Measurements from ENCODE around the gene SDF2L1.
"Not testable (repeated sequence)": the region's sequence is repeated elsewhere in the genome, so short reads cannot be mapped to it uniquely, and the experiment has no call there.

Gene SDF2L1

GRCh38 chr22:21665047-21665851 is 23.1 kb downstream of the SDF2L1 start:
- DNase-seq: no peak

GRCh38 chr22:21666786-21667185 is 24.7 kb downstream of the SDF2L1 start:
- no peak for DNase-seq

DNA sequence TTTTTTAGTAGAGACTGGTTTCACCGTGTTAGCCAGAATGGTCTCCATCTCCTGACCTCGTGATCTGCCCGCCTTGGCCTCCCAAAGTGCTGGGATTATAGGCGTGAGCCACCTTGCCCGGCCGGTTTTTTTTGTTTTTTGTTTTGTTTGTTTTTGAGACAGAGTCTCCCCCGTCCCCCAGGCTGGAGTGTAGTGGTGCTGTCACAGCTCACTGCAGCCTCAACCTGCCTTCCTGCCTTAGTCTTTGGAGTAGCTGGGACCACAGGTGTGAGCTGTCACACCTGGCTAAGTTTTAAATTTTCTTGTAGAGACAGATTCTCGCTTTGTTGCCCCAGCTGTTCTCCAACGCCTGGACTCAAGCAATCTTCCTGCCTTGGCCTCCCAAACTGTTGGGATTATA is 26.9 kb downstream of the SDF2L1 start:
- DNase-seq: no peak

DNA sequence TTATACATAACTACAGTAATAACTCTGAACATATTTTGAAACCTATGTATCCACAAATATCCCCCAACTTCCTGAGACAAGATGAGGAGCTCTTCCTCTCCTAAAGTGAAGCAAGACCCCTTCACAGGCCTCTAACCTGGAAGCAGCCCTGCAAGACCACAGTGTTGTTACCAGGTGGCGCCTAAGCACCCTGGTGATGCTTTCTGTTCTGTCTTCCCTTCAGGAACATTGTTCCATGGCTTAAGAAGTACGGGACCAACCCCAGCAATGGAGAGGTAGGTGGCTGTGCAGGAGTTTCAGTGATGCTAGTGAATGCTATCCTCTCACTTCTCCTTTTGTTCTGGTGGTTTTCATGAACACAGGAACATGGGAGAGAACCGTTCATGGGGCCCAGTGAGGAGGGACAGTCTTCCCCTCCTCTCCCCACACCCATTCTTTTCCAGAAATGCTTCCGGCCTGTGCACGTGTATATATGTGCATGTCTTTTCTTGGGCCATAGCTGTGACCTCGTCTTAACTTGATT is 30.1 kb downstream of the SDF2L1 start:
- DNase-seq: no peak

DNA sequence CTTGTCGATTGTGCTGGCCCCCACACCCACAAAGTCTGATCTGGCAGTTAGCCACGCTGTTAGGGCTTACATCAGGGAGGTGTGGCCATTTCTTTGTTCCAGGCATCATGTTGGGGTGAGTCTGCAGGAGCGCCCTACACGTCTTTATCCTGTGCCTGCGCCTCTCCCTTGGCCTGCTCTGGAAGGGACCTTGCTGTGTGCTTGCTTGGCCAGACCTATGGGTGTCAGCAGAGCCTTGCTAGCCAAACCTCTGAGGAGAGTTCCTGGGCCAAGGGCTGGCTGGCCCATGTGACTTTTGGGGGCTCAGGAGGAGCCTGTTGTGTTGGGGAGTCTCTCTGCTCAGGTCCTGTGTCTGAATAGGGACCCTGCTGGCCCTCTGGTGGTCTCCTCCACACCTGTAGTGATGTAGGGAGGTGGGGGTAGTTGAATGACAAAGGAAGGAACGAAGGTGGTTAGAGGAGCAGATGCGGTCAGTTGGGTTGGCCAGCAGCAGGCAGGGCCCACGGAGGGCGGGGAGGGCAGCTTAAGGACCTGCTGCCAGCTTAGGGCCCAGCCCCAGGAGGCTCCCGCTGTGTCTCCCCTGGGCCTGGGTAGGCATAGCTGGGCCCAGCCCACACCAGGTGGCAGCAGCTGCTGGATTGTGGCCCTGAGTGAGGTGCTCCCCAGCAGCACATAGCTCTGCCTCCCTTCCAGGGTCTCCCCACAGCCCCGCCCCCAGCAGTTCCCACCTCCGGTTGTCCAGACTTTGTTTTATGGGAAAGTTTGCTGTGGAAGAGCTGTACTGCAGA is 31.6 kb downstream of the SDF2L1 start:
- no peak for DNase-seq

DNA sequence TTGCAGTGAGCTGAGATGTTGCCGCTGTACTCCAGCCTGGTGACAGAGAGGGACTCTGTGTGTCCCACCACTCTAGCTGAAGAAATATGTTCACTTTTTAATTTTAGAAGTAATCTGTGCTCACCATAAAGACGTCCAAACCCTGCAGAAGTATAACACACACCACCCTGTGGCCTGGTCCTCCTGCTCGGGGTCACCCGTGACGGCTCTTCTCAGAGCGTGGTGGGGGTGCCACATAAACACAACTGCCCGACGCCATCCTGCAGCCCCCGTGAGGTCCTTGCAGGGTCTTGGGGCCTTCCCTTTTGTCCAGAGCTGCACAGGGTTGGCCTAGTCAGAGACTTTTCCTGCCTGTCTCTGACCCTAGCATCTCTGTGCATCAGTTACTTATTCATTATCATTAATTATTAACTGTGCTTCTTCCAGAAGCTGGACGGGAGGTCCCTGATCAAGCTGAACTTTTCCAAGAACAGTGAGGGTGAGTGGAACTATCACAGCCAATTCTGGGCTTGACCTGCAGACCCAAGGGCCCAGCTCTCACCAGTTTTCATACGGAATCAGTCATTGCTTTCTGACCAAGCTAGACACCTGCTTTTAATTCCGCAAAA is 32.6 kb downstream of the SDF2L1 start:
- no peak for DNase-seq

DNA sequence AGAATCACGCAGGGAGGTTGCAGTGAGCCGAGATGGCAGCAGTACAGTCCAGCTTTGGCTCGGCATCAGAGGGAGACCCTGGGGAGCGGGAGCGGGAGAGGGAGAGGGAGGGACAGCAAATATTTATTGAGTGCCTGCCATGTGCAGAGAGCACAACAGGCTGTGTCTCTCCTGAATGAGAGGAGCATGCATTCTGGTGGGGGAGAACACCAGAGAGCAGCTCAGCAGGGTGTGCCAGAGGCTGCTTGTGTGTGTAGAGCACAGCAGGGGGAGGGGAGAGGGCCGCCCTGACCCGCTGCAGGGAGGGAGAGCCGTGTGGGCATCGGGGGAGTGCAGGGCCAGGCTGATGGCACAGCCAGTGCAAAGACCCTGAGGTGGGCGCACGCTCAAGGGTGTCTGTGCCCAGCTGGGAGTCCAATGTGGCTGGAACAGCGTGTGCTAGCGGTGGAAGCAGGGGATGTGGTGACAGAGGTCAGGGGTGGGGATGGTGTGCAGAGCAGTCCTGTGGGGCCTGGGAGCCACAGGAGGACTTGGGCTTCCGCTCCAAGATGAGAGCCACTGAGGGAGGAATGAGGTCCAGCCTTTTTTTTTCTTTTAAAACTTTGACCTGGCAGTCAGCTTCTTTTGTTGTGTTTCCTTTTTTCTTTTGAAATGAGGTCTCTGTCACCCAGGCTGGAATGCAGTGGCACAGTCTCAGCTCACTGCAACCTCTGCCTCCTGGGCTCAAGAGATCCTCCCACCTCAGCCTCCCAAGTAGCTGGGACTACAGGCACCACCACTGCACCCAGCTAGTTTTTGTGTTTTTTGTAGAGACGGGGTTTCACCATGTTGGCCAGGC is 35.7 kb downstream of the SDF2L1 start:
- DNase-seq: no peak

GRCh38 chr22:21678842-21679241 is 36.7 kb downstream of the SDF2L1 start:
- not testable (repeated sequence) for DNase-seq

DNA sequence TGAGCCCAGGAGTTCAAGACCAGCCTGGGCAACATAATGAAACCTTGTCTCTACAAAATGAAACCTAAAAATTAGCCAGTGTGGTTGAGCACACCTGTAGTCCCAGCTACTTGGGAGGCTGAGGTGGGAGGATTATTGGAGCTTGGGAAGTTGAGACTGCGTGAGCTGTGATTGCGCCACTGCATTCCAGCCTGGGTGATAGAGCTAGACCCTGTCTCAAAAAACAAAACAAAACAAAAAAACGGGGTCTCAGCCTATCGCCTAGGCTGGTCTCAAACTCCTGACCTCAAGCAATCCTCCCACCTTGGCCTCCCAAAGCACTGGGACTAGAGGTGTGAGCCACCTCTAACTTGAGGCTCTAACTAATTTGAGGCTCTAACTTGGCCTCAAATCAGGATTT is 37.3 kb downstream of the SDF2L1 start:
- DNase-seq: no peak

- no peak for DNase-seq
These were observed 38.9 kb downstream of the SDF2L1 start for GRCh38 chr22:21680830-21681565.

DNA sequence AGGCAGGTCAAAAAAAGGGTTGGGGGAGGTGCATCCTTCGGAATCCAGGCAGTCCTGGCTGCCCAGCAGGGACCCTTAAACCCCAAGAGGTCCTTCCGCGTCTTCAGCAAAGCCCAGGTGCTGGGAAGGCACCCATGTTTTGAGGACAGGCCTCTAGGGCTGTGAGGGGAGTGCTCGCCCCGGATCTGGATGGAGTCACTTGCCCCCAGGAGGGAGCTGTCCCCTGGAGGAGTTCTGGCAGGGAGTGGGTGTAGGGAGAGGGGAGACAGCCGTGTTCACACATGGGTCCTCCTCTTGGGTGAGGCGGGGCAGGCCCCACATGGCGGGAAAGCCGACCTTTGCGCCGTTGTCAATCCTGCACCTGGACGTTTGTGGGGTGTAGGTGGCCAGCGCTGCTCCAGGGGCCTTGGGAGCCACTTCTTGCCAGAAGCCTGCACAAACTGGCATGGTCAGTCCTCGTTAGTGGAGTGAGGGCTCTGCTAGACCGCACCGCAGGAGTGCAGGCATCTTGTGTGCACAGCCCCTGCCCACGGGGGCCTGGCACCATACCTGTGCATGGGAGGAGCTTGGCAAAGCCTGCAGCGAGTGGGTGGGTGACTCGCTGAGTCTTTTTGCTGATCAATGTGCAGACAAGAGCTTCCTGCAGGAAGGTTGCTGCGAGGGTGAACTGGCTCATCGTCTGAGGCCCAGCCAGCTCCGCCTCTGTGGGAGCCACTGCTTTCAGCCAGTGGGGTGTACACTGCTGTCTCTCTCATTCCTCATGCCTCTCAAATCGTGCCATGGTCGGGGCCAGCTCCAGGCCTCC is 39.7 kb downstream of the SDF2L1 start:
- no peak for DNase-seq

DNA sequence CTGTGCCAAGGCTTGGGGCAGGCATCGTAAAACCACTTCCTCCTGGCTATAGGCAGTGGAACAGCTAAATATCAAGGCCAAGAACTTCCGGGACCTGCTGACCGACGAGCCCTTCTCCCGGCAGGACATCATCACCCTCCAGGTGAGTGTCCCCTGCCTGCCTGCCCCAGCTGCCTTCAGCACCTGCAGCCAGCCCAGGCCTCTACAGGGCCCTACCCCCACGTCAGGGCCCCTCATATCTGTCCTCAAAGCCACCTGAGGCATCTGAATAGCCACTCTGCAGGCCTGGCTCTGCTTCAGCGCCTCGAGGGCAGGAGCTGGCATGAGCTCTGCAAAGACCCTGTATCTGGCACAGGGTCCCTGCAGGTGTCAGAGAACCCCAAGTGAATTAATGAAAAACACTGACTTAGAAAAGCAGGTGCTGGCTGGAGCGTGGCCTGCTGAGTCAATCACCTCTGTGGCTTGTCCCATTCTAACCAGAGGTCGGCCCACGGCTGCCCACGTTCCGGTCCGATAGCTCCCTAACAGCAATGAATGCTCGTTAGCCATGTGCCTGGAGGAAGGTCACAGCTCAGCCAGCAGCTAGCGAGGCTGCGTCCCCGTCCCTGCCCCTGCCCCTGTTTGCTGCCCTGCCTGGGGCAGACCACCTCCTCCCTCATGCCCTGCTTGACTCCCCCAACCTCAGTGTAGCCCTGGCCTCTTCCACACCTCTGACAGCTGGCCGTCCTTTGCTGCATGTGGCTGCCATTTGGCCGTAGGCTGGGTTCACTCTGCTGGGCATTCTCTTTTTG is 40.5 kb downstream of the SDF2L1 start:
- DNase-seq: no peak

- DNase-seq: no peak
These were observed 41.3 kb downstream of the SDF2L1 start for GRCh38 chr22:21683401-21683811.

- DNase-seq: no peak
These were observed 42.5 kb downstream of the SDF2L1 start for GRCh38 chr22:21684492-21685163.

GRCh38 chr22:21685164-21685513 is 43.0 kb downstream of the SDF2L1 start:
- no peak for DNase-seq

GRCh38 chr22:21686193-21686608 is 44.1 kb downstream of the SDF2L1 start:
- no peak for DNase-seq

DNA sequence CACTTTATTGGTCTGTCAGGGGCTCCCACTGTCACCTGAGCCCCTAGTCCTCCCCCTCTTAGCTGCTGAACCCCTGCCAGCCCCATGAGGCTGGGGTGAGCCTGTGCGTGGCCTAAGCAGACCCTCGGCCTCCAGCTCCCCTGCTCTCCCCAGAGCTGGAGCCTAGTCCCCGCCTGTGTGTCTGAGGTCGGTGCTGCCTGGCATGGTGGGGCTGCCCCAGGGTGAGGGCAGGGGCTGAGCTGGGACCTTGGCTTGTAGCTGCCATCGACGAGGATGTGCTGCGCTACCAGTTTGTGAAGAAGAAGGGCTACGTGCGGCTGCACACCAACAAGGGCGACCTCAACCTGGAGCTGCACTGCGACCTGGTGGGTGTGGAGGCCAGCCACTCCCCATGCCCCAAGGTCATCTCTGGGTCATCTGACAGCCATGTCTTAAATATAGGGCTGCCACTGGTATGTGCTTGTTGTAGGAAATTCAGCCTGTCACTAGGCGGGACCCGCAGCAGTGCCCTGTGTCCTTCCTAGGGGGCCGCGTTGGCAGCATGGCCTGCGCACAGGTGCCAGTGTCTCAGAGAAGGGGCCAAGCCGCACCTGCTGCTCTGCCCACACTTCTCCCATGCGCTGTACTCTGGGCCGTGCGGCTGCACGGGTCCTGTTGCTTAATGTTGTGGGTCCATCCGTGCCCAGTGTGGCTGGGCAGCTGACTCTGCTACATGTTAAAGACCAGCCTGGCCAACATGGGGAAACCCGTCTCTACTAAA is 44.7 kb downstream of the SDF2L1 start:
- DNase-seq: no peak

DNA sequence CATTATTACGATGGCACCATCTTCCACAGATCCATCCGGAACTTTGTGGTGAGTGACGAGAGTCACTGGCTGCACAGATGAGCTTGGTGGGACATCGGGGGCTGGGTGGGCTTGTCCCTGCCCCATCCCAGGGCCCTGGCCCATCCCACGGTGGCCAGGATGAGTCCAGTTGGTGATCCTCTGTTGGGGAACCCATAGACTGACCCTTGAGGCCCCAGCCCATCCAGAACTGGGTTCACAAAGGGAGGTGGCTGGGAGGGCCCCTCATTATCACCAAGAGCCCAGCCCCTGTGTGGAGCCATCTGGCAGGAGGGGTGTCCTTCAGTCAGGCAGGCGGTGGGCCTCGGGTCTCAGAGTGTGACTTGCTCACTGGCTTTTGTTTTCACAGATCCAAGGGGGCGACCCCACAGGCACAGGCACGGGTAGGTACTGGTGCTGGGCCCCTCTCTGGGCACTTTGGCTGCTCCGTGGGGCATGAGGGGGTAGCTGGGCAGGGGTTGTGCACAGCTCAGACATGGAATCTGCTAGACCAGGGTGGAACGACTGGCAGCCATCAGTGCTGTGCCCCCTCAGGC is 45.7 kb downstream of the SDF2L1 start:
- no peak for DNase-seq

GRCh38 chr22:21688341-21688705 is 46.2 kb downstream of the SDF2L1 start:
- DNase-seq: no peak

Measured in SHP77 (cell line).